Effector memory CD8-positive, alpha-beta T cell (primary cell): Measurements from ENCODE around the gene FGF5.

Experiments used
- ATAC-seq: fragments of 150-1000 bp; cut with Tn5 transposase; replicated peaks from 2 replicates; pipeline ENCODE4 v1.10.0; 2021; ENCODE audit warnings: mild to moderate bottlenecking, moderate library complexity
- DNase-seq, 3 experiments: peaks; one replicate each; pipeline ENCODE4 v3.0.0; 2021
- H3K27ac Mint-ChIP-seq, 2 donors: one replicate each; pipeline ENCODE4 v1.8.0; 2022; ENCODE audit warnings: mild to moderate bottlenecking in 2 of 2, mixed read lengths in 2 of 2, moderate library complexity in 2 of 2
- H3K27me3 Mint-ChIP-seq, 2 donors: one replicate each; pipeline ENCODE4 v1.8.0; 2022; ENCODE audit warnings: mixed read lengths in 2 of 2
- H3K36me3 Mint-ChIP-seq: one replicate; pipeline ENCODE4 v1.8.0; 2022; ENCODE audit warnings: mild to moderate bottlenecking, moderate library complexity, mixed read lengths; ENCODE audit not compliant: insufficient read depth
- H3K4me1 Mint-ChIP-seq, 2 donors: one replicate each; pipeline ENCODE4 v1.8.0; 2022; ENCODE audit warnings: low read depth in 2 of 2, mixed read lengths in 2 of 2
- H3K4me3 Mint-ChIP-seq, 2 donors: one replicate each; pipeline ENCODE4 v1.8.0; 2022; ENCODE audit warnings: mild to moderate bottlenecking in 2 of 2, mixed read lengths in 2 of 2, moderate library complexity in 2 of 2
- H3K9me3 Mint-ChIP-seq, 2 donors: one replicate each; pipeline ENCODE4 v1.8.0; 2022; ENCODE audit warnings: mixed read lengths in 2 of 2

FGF5 gene

GRCh38 chr4:80261989-80262600 is 4.4 kb upstream of the FGF5 start:
- Mint-ChIP-seq H3K4me3 (no peak overlapping the region), H3K36me3 (no peaks in the 10 kb centered on the region), H3K4me1 (peaks cover 11 to 20% of the 10 kb centered on the region in 2 donors), H3K9me3 (no peaks in the 10 kb centered on the region), H3K27ac (no peak overlapping the region), H3K27me3 (peaks cover 67 to 86% of the 10 kb centered on the region in 2 donors)
- no peak for DNase-seq
- no peak for ATAC-seq

GRCh38 chr4:80263541-80264351 is 2.7 kb upstream of the FGF5 start:
- H3K4me3 Mint-ChIP-seq, result no peak overlapping the region
- H3K9me3 Mint-ChIP-seq, result no peaks in the 10 kb centered on the region
- H3K36me3 Mint-ChIP-seq, result no peaks in the 10 kb centered on the region
- H3K27me3 Mint-ChIP-seq, result peaks cover 68 to 88% of the 10 kb centered on the region in 2 donors
- no peak for ATAC-seq
- peaks cover 18 to 26% of the 10 kb centered on the region in 2 donors for H3K4me1 Mint-ChIP-seq
- DNase-seq, result no peak
- H3K27ac Mint-ChIP-seq, result no peak overlapping the region

DNA sequence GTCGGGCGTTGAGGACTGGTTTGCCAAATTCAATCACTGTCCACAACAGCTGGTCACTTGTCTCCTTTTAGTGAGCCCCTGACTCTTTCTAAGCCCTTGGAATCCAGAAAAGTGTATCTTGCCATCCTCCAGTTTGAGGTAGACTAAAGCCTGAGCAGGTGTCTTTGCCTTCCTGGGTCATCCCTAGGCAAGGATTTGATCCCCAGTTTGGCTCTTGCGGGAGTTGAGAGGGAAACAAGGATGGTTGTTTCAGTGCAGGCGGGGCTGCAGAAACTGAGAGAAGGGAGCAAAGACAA is 2.2 kb upstream of the FGF5 start:
- Mint-ChIP-seq H3K36me3 (no peaks in the 10 kb centered on the region), H3K4me1 (peaks cover 18 to 26% of the 10 kb centered on the region in 2 donors), H3K9me3 (no peaks in the 10 kb centered on the region), H3K4me3 (no peak overlapping the region), H3K27me3 (peaks cover 68 to 91% of the 10 kb centered on the region in 2 donors), H3K27ac (no peak overlapping the region)
- DNase-seq (no peak), ATAC-seq (no peak)

GRCh38 chr4:80264825-80265224 is 1.6 kb upstream of the FGF5 start:
- Mint-ChIP-seq H3K9me3 (no peaks in the 10 kb centered on the region), H3K27ac (no peak overlapping the region), H3K27me3 (peaks cover 69 to 92% of the 10 kb centered on the region in 2 donors), H3K36me3 (no peaks in the 10 kb centered on the region), H3K4me3 (no peak overlapping the region), H3K4me1 (peaks cover 18 to 26% of the 10 kb centered on the region in 2 donors)
- ATAC-seq (no peak), DNase-seq (no peak)

- H3K4me1 Mint-ChIP-seq, result peaks cover 18 to 26% of the 10 kb centered on the region in 2 donors
- H3K36me3 Mint-ChIP-seq, result no peaks in the 10 kb centered on the region
- peaks cover 71 to 95% of the 10 kb centered on the region in 2 donors for H3K27me3 Mint-ChIP-seq
- H3K4me3 Mint-ChIP-seq, result peak overlapping the region; percentile 49 to 79
- DNase-seq (no peak), ATAC-seq (no peak)
- no peak overlapping the region for H3K27ac Mint-ChIP-seq
- H3K9me3 Mint-ChIP-seq, result no peaks in the 10 kb centered on the region
Measured at GRCh38 chr4:80265571-80266252, 752 bp upstream of the FGF5 start.

DNA sequence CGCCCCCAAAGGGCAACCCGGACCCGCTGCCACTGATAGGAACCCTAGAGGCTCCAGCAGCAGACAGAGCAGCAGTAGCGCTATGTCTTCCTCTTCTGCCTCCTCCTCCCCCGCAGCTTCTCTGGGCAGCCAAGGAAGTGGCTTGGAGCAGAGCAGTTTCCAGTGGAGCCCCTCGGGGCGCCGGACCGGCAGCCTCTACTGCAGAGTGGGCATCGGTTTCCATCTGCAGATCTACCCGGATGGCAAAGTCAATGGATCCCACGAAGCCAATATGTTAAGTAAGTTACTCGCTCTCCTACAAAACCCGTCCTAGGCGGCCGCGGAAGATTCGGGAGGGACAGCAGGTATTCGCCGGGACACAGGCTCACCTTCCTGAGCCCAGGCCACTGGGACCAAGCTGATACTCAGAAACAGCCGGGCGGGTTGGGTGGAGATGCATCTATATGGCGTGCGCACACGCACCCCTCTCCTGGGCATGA is 477 bp downstream of the FGF5 start:
- peaks cover 18 to 26% of the 10 kb centered on the region in 2 donors for H3K4me1 Mint-ChIP-seq
- H3K36me3 Mint-ChIP-seq, result no peaks in the 10 kb centered on the region
- peak overlapping the region; percentile 77 to 79 for H3K4me3 Mint-ChIP-seq
- no peaks in the 10 kb centered on the region for H3K9me3 Mint-ChIP-seq
- no peak overlapping the region for H3K27ac Mint-ChIP-seq
- H3K27me3 Mint-ChIP-seq, result peaks cover 77 to 93% of the 10 kb centered on the region in 2 donors
- DNase-seq (no peak), ATAC-seq (peak; percentile 35)

- no peak overlapping the region for H3K27ac Mint-ChIP-seq
- peaks cover 18 to 26% of the 10 kb centered on the region in 2 donors for H3K4me1 Mint-ChIP-seq
- ATAC-seq, result no peak
- H3K36me3 Mint-ChIP-seq, result no peaks in the 10 kb centered on the region
- no peak for DNase-seq
- peaks cover 74 to 80% of the 10 kb centered on the region in 2 donors for H3K27me3 Mint-ChIP-seq
- H3K9me3 Mint-ChIP-seq, result no peaks in the 10 kb centered on the region
- no peak overlapping the region for H3K4me3 Mint-ChIP-seq
Measured at GRCh38 chr4:80268081-80268823, 1.8 kb downstream of the FGF5 start.

- H3K4me3 Mint-ChIP-seq, result no peak overlapping the region
Measured at GRCh38 chr4:80268936-80269335, 2.5 kb downstream of the FGF5 start.

DNA sequence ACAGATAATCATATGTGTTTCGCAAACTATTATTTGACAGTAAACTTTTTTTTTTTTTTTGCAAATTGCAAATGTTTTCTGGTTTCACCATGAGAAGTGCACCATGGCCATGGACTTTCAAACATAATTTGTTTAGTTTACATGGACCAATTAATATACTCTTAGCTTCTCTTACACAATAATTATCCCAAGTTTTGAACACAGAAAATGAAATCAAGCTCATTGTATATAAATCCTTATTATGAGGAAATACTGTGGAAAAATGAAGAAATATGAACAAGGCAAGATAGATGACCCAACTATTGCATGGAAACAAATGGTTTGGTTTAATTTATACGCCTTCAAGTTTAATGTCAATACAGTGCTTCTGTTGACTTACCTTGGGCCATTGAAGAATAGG is 3.9 kb downstream of the FGF5 start:
- ATAC-seq (no peak), DNase-seq (no peak)
- Mint-ChIP-seq H3K27ac (no peak overlapping the region), H3K36me3 (no peaks in the 10 kb centered on the region), H3K9me3 (no peaks in the 10 kb centered on the region), H3K27me3 (peaks cover 56 to 60% of the 10 kb centered on the region in 2 donors), H3K4me3 (no peak overlapping the region), H3K4me1 (peaks cover 18 to 21% of the 10 kb centered on the region in 2 donors)

More at GRCh38 chr4:80268936-80269335, 2.5 kb downstream of the FGF5 start:
- H3K27ac Mint-ChIP-seq, result no peak overlapping the region
- peaks cover 18 to 26% of the 10 kb centered on the region in 2 donors for H3K4me1 Mint-ChIP-seq
- H3K9me3 Mint-ChIP-seq, result no peaks in the 10 kb centered on the region
- ATAC-seq (no peak), DNase-seq (no peak)
- H3K36me3 Mint-ChIP-seq, result no peaks in the 10 kb centered on the region
- H3K27me3 Mint-ChIP-seq, result peaks cover 70 to 73% of the 10 kb centered on the region in 2 donors

DNA sequence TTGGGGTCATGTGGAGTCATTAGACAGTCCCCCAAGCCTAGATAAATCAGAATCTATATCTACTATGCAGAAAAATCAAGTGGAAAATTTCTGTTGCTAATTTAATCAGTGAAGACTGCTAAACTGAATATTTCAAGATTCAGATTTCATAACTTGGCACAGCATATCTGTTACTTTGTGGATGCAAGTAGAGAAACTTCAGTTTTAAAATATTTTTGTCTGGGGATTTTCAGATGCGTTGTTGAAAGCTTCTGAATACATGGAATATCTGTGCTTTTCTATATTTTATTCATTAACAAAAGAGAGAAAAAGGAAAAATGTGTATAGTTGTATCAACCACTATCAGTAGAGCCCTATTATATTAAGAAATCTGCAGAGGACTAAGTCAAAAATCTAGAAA is 4.4 kb downstream of the FGF5 start:
- H3K36me3 Mint-ChIP-seq, result no peaks in the 10 kb centered on the region
- no peak overlapping the region for H3K27ac Mint-ChIP-seq
- H3K27me3 Mint-ChIP-seq, result peaks cover 51 to 54% of the 10 kb centered on the region in 2 donors
- ATAC-seq (no peak), DNase-seq (no peak)
- H3K9me3 Mint-ChIP-seq, result no peaks in the 10 kb centered on the region
- H3K4me1 Mint-ChIP-seq, result peaks cover 16 to 17% of the 10 kb centered on the region in 2 donors
- no peak overlapping the region for H3K4me3 Mint-ChIP-seq

GRCh38 chr4:80271801-80272200 is 5.3 kb downstream of the FGF5 start:
- Mint-ChIP-seq H3K9me3 (no peaks in the 10 kb centered on the region), H3K4me1 (peaks cover 9% of the 10 kb centered on the region in 2 donors), H3K27me3 (peaks cover 42 to 45% of the 10 kb centered on the region in 2 donors), H3K36me3 (no peaks in the 10 kb centered on the region), H3K4me3 (no peak overlapping the region), H3K27ac (no peak overlapping the region)
- no peak for ATAC-seq
- DNase-seq, result no peak

- peaks cover 6 to 23% of the 10 kb centered on the region in 2 donors for H3K27me3 Mint-ChIP-seq
- no peak overlapping the region for H3K27ac Mint-ChIP-seq
- ATAC-seq (no peak), DNase-seq (no peak)
- no peak overlapping the region for H3K4me3 Mint-ChIP-seq
- H3K9me3 Mint-ChIP-seq, result no peaks in the 10 kb centered on the region
- no peaks in the 10 kb centered on the region for H3K36me3 Mint-ChIP-seq
- no peaks in the 10 kb centered on the region for H3K4me1 Mint-ChIP-seq
Measured at GRCh38 chr4:80276931-80277330, 10.5 kb downstream of the FGF5 start.

- Mint-ChIP-seq H3K27ac (no peak overlapping the region), H3K4me1 (no peaks in the 10 kb centered on the region), H3K9me3 (no peaks in the 10 kb centered on the region), H3K4me3 (no peak overlapping the region), H3K27me3 (peaks cover 14 to 23% of the 10 kb centered on the region in 2 donors), H3K36me3 (no peaks in the 10 kb centered on the region)
- ATAC-seq, result no peak
- no peak for DNase-seq
Measured at GRCh38 chr4:80279751-80280150, 13.3 kb downstream of the FGF5 start.
